Sigmoid colon (tissue), 7 donors: ENCODE data around the gene MOB1B. TPM values are rescaled to one million over a fixed set of nuclear protein-coding genes. Genes with fewer than 3 reads are reported as not detected.

ENCODE experiments used
- DNase-seq: peaks from one replicate; pipeline ENCODE4 v3.0.0-alpha.2; 2019
- H3K27ac ChIP-seq, 4 donors: fragments of 200-600 bp; sonication (generic); one replicate each; pipeline ENCODE4 v1.5.1; 2016 to 2019; ENCODE audit warnings: mild to moderate bottlenecking in 1 of 4
- H3K27me3 ChIP-seq, 3 donors: fragments of 200-600 bp; sonication (generic); one replicate each; pipeline ENCODE4 v1.5.1; 2019; ENCODE audit warnings: mild to moderate bottlenecking in 1 of 3
- H3K36me3 ChIP-seq, 4 donors: fragments of 200-600 bp; sonication (generic); one replicate each; pipeline ENCODE4 v1.5.1; 2016 to 2019
- H3K4me1 ChIP-seq, 4 donors: fragments of 200-600 bp; sonication (generic); one replicate each; pipeline ENCODE4 v1.5.1; 2017 to 2019
- H3K4me3 ChIP-seq, 4 donors: fragments of 200-600 bp; sonication (generic); one replicate each; pipeline ENCODE4 v1.5.1; 2017 to 2019; ENCODE audit warnings: mild to moderate bottlenecking in 2 of 4, moderate library complexity in 1 of 4
- H3K9me3 ChIP-seq, 4 donors: fragments of 200-600 bp in 3 of 4; sonication (generic) in 3 of 4; one replicate each; pipeline versions ENCODE4 v1.5.1 to v1.6.1; 2013 to 2019
- EP300 ChIP-seq, 4 donors: sonication (generic); formaldehyde crosslinking; IDR thresholded peaks; one replicate each; pipeline ENCODE4 v1.6.1; 2017; ENCODE audit warnings: antibody characterized with exemption in 4 of 4
- POLR2A ChIP-seq, 2 donors: fragments of 450-650 bp; IDR thresholded peaks; one replicate each; pipeline ENCODE4 v1.6.1; 2016; ENCODE audit warnings: antibody characterized with exemption in 2 of 2, mild to moderate bottlenecking in 2 of 2, moderate library complexity in 2 of 2
- POLR2AphosphoS5 ChIP-seq, 4 donors: sonication (generic); formaldehyde crosslinking; IDR thresholded peaks; one replicate each; pipeline ENCODE4 v1.6.1; 2017; ENCODE audit warnings: antibody characterized with exemption in 4 of 4
- WGBS, 2 donors: extraction: QIAGEN DNeasy Blood & Tissue Kit; methylation state at CpG; one replicate each; pipeline ENCODE4 v1.1.7; 2013; 5-methylcytosine and 5-hydroxymethylcytosine counted together
- intact Hi-C: fragments of 100-400 bp; cut with DNase I; formaldehyde crosslinking; loops from one replicate; pipeline ENCODE4 v1.15.1; 2023
- polyA plus RNA-seq, 3 donors: library from polyadenylated mRNA; stranded (reverse); fragments of 200-250 nt; gene quantifications; one replicate each; pipeline ENCODE4 v1.2.3, GENCODE V29; 2013
- total RNA-seq, 4 donors: library from RNA; depleted of rRNA; stranded (reverse); fragments of >200 nt; gene quantifications; one replicate each; pipeline ENCODE4 v1.1.0, GENCODE V29; 2016
- TF ChIP-seq, protein P1 (sequence below), 4 experiments: fragments of 450-650 bp in 3 of 4; fragments of 200-600 bp in 1 of 4; IDR thresholded peaks; one replicate each; pipeline ENCODE4 v1.5.1; 2016 to 2019; ENCODE audit warnings: antibody characterized with exemption in 4 of 4, mild to moderate bottlenecking in 3 of 4, moderate library complexity in 2 of 4
- donor health status: healthy with polysubstance abuse.
- donor health status: Bipolar disorder and iron deficiency.
- donor health status: healthy.

MOB1B gene
- total and polyA plus RNA-seq, 7 donors: 3.0 to 21.7 (median 15.7) TPM

GRCh38 chr4:70908993-70909556 lies 6.9 kb downstream of the MOB1B start:
- Histone ChIP-seq H3K9me3 (no peaks in the 10 kb centered on the region), H3K36me3 (no peaks in the 10 kb centered on the region), H3K4me3 (no peak overlapping the region), H3K27ac (no peak overlapping the region), H3K4me1 (peaks cover 0 to 15% (median 2%) of the 10 kb centered on the region in 4 donors), H3K27me3 (no peaks in the 10 kb centered on the region)
- intact Hi-C loops: no loop called here
- TF ChIP-seq, protein P1, sequence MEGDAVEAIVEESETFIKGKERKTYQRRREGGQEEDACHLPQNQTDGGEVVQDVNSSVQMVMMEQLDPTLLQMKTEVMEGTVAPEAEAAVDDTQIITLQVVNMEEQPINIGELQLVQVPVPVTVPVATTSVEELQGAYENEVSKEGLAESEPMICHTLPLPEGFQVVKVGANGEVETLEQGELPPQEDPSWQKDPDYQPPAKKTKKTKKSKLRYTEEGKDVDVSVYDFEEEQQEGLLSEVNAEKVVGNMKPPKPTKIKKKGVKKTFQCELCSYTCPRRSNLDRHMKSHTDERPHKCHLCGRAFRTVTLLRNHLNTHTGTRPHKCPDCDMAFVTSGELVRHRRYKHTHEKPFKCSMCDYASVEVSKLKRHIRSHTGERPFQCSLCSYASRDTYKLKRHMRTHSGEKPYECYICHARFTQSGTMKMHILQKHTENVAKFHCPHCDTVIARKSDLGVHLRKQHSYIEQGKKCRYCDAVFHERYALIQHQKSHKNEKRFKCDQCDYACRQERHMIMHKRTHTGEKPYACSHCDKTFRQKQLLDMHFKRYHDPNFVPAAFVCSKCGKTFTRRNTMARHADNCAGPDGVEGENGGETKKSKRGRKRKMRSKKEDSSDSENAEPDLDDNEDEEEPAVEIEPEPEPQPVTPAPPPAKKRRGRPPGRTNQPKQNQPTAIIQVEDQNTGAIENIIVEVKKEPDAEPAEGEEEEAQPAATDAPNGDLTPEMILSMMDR (IDR thresholded peaks at IDR 0.05): no peak
- TF ChIP-seq POLR2A (IDR thresholded peaks at IDR 0.05) (no peak), EP300 (IDR thresholded peaks at IDR 0.05) (no peak), POLR2AphosphoS5 (IDR thresholded peaks at IDR 0.05) (no peak)
- DNase-seq: no peak
- WGBS, 2 donors: 70 to 76% methylated on average over 3 of the region's 3 CpGs

DNA sequence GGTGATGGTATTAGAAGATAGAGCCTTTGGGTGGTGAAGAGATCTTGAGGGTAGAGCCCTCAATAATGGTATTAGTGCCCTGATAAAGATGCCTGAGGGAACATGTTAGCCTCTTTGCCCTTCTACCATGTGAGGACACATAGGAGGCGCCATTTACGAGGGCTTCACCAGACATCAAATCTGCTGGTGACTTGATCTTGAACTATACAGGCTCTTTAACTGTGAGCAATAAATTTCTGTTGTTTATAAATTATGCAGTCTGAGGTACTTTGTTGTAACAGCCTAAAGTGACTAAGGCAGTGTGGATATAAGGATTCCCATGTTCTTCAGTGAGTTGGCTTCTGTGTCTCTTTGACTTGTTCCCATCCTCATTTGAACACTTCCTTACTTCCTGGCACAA lies 11.8 kb downstream of the MOB1B start:
- Histone ChIP-seq H3K4me1 (peaks cover 0 to 30% (median 11%) of the 10 kb centered on the region in 4 donors), H3K9me3 (no peaks in the 10 kb centered on the region), H3K36me3 (no peaks in the 10 kb centered on the region), H3K27me3 (no peaks in the 10 kb centered on the region), H3K27ac (no peak overlapping the region), H3K4me3 (no peak overlapping the region)
- intact Hi-C loops: no loop called here
- TF ChIP-seq, protein P1 (IDR thresholded peaks at IDR 0.05): no peak
- TF ChIP-seq POLR2AphosphoS5 (IDR thresholded peaks at IDR 0.05) (no peak), EP300 (IDR thresholded peaks at IDR 0.05) (no peak), POLR2A (IDR thresholded peaks at IDR 0.05) (no peak)
- WGBS, 2 donors: 85 to 91% methylated on average over 2 of the region's 2 CpGs
- no peak for DNase-seq

GRCh38 chr4:70914631-70915030 lies 12.5 kb downstream of the MOB1B start:
- no peak for DNase-seq
- 50 to 65% methylated on average over 2 of the region's 2 CpGs for WGBS, 2 donors

GRCh38 chr4:70915036-70915815 lies 13.1 kb downstream of the MOB1B start:
- intact Hi-C loops: no loop called here
- TF ChIP-seq POLR2A (IDR thresholded peaks at IDR 0.05): no peak
- no peak for TF ChIP-seq POLR2AphosphoS5 (IDR thresholded peaks at IDR 0.05)
- TF ChIP-seq, protein P1 (IDR thresholded peaks at IDR 0.05): no peak
- no peak for TF ChIP-seq EP300 (IDR thresholded peaks at IDR 0.05)
- H3K27me3 ChIP-seq: no peaks in the 10 kb centered on the region
- peaks cover 0 to 25% (median 11%) of the 10 kb centered on the region in 4 donors for H3K4me1 ChIP-seq
- DNase-seq: no peak
- 79 to 86% methylated on average over 14 of the region's 14 CpGs for WGBS, 2 donors
- H3K36me3 ChIP-seq: no peaks in the 10 kb centered on the region
- no peaks in the 10 kb centered on the region for H3K9me3 ChIP-seq
- no peak overlapping the region for H3K4me3 ChIP-seq
- no peak overlapping the region for H3K27ac ChIP-seq

More at GRCh38 chr4:70914631-70915030, 12.5 kb downstream of the MOB1B start:
- Histone ChIP-seq H3K36me3 (no peaks in the 10 kb centered on the region), H3K9me3 (no peaks in the 10 kb centered on the region), H3K27me3 (no peaks in the 10 kb centered on the region), H3K4me1 (peaks cover 0 to 25% (median 11%) of the 10 kb centered on the region in 4 donors), H3K4me3 (no peak overlapping the region), H3K27ac (no peak overlapping the region)
- no peak for TF ChIP-seq EP300 (IDR thresholded peaks at IDR 0.05)
- TF ChIP-seq POLR2A (IDR thresholded peaks at IDR 0.05): no peak
- TF ChIP-seq, protein P1 (IDR thresholded peaks at IDR 0.05): no peak
- no peak for TF ChIP-seq POLR2AphosphoS5 (IDR thresholded peaks at IDR 0.05)
- intact Hi-C loops: no loop called here
